ENCODE data around the gene IL17RE. TPM values are rescaled to one million over a fixed set of nuclear protein-coding genes. Genes with fewer than 3 reads are reported as not detected.
A peak's percentile ranks its signal among the peaks of the same experiment; 100 is the strongest.

The IL17RE gene
- total RNA-seq, 1 donor = 0.72 TPM

- TF ChIP-seq CTCF (IDR thresholded peaks at IDR 0.05; ENCODE audit: extremely low read depth, low read depth, low read length) = no peak
- H3K79me2 ChIP-seq (ENCODE audit: insufficient read depth, low read length) = no peaks in the 10 kb centered on the region
- H3K4me1 ChIP-seq (ENCODE audit: insufficient read depth, low read length) = peaks cover 21% of the 10 kb centered on the region
- H3K4me3 ChIP-seq (ENCODE audit: insufficient read depth, low read length) = no peak overlapping the region
- H2AFZ ChIP-seq (ENCODE audit: low read length) = no peak overlapping the region
- no peak overlapping the region for H3K4me2 ChIP-seq (ENCODE audit: insufficient read depth, low read length)
- DNase-seq (ENCODE audit: insufficient read length, low spot score, missing footprints) = peak; percentile 63
- H4K20me1 ChIP-seq (ENCODE audit: insufficient read depth, low read length) = no peaks in the 10 kb centered on the region
- peaks cover 4% of the 10 kb centered on the region for H3K36me3 ChIP-seq (ENCODE audit: insufficient read depth, low read length)
- no peaks in the 10 kb centered on the region for H3K9me3 ChIP-seq (ENCODE audit: low read depth, low read length)
- H3K27ac ChIP-seq (ENCODE audit: low read depth, low read length) = no peak overlapping the region
- H3K27me3 ChIP-seq (ENCODE audit: insufficient read depth, low read length) = no peaks in the 10 kb centered on the region
Measured at GRCh38 chr3:9949115-9949514, 46.5 kb downstream of the IL17RE start.

GRCh38 chr3:9949626-9950025, 47.0 kb downstream of the IL17RE start:
- Histone ChIP-seq H4K20me1 (ENCODE audit: insufficient read depth, low read length) (no peaks in the 10 kb centered on the region), H3K4me3 (ENCODE audit: insufficient read depth, low read length) (no peak overlapping the region), H3K4me2 (ENCODE audit: insufficient read depth, low read length) (no peak overlapping the region), H3K27ac (ENCODE audit: low read depth, low read length) (no peak overlapping the region), H2AFZ (ENCODE audit: low read length) (no peak overlapping the region), H3K27me3 (ENCODE audit: insufficient read depth, low read length) (no peaks in the 10 kb centered on the region), H3K4me1 (ENCODE audit: insufficient read depth, low read length) (peaks cover 21% of the 10 kb centered on the region), H3K36me3 (ENCODE audit: insufficient read depth, low read length) (peaks cover 4% of the 10 kb centered on the region), H3K79me2 (ENCODE audit: insufficient read depth, low read length) (no peaks in the 10 kb centered on the region), H3K9me3 (ENCODE audit: low read depth, low read length) (no peaks in the 10 kb centered on the region)
- DNase-seq (ENCODE audit: insufficient read length, low spot score, missing footprints) = no peak
- TF ChIP-seq CTCF (IDR thresholded peaks at IDR 0.05; ENCODE audit: extremely low read depth, low read depth, low read length) = no peak

GRCh38 chr3:9951126-9951525, 48.5 kb downstream of the IL17RE start:
- Histone ChIP-seq H3K27me3 (ENCODE audit: insufficient read depth, low read length) (no peaks in the 10 kb centered on the region), H3K79me2 (ENCODE audit: insufficient read depth, low read length) (no peaks in the 10 kb centered on the region), H3K4me3 (ENCODE audit: insufficient read depth, low read length) (no peak overlapping the region), H3K9me3 (ENCODE audit: low read depth, low read length) (no peaks in the 10 kb centered on the region), H3K4me1 (ENCODE audit: insufficient read depth, low read length) (peaks cover 24% of the 10 kb centered on the region), H3K27ac (ENCODE audit: low read depth, low read length) (no peak overlapping the region), H2AFZ (ENCODE audit: low read length) (no peak overlapping the region), H3K4me2 (ENCODE audit: insufficient read depth, low read length) (peak overlapping the region; percentile 76), H4K20me1 (ENCODE audit: insufficient read depth, low read length) (no peaks in the 10 kb centered on the region), H3K36me3 (ENCODE audit: insufficient read depth, low read length) (no peaks in the 10 kb centered on the region)
- no peak for TF ChIP-seq CTCF (IDR thresholded peaks at IDR 0.05; ENCODE audit: extremely low read depth, low read depth, low read length)
- peak; percentile 69 for DNase-seq (ENCODE audit: insufficient read length, low spot score, missing footprints)

- peak overlapping the region; percentile 76 for H3K4me3 ChIP-seq (ENCODE audit: insufficient read depth, low read length)
- no peaks in the 10 kb centered on the region for H3K27me3 ChIP-seq (ENCODE audit: insufficient read depth, low read length)
- no peaks in the 10 kb centered on the region for H3K36me3 ChIP-seq (ENCODE audit: insufficient read depth, low read length)
- H4K20me1 ChIP-seq (ENCODE audit: insufficient read depth, low read length) = no peaks in the 10 kb centered on the region
- peaks cover 23% of the 10 kb centered on the region for H3K4me1 ChIP-seq (ENCODE audit: insufficient read depth, low read length)
- no peaks in the 10 kb centered on the region for H3K9me3 ChIP-seq (ENCODE audit: low read depth, low read length)
- H2AFZ ChIP-seq (ENCODE audit: low read length) = peak overlapping the region; percentile 57
- no peaks in the 10 kb centered on the region for H3K79me2 ChIP-seq (ENCODE audit: insufficient read depth, low read length)
- peak overlapping the region; percentile 76 for H3K4me2 ChIP-seq (ENCODE audit: insufficient read depth, low read length)
- no peak for TF ChIP-seq CTCF (IDR thresholded peaks at IDR 0.05; ENCODE audit: extremely low read depth, low read depth, low read length)
- DNase-seq (ENCODE audit: insufficient read length, low spot score, missing footprints) = no peak
- H3K27ac ChIP-seq (ENCODE audit: low read depth, low read length) = no peak overlapping the region
Measured at GRCh38 chr3:9951598-9951961, 48.9 kb downstream of the IL17RE start.
